ENCODE results near the gene ST3GAL3.

The ST3GAL3 gene

GRCh38 chr1:43973981-43974442 lies 266.7 kb downstream of the ST3GAL3 start:
- DNase-seq: no peak
- no peak for TF ChIP-seq CTCF (IDR thresholded peaks at IDR 0.05)
- H3K9me3 Mint-ChIP-seq: no peaks in the 10 kb centered on the region
- peaks cover 26% of the 10 kb centered on the region for H3K36me3 Mint-ChIP-seq (ENCODE audit: low read depth)
- H3K27me3 Mint-ChIP-seq (ENCODE audit: low read depth, poor library complexity): peaks cover 4% of the 10 kb centered on the region
- peaks cover 63% of the 10 kb centered on the region for H3K4me1 Mint-ChIP-seq
- peak overlapping the region; percentile 93 for H3K4me3 Mint-ChIP-seq
- no peak overlapping the region for H3K27ac Mint-ChIP-seq

- no peak for TF ChIP-seq CTCF (IDR thresholded peaks at IDR 0.05)
- DNase-seq: peak; percentile 95
- Mint-ChIP-seq H3K4me3 (peak within 1 kb of the TSS; percentile 93), H3K9me3 (no peaks in the 10 kb centered on the region), H3K27ac (peak within 1 kb of the TSS; percentile 69), H3K27me3 (ENCODE audit: low read depth, poor library complexity) (peaks cover 4% of the 10 kb centered on the region), H3K36me3 (ENCODE audit: low read depth) (peaks cover 26% of the 10 kb centered on the region), H3K4me1 (peaks cover 60% of the 10 kb centered on the region)
Measured at GRCh38 chr1:43974443-43975248, 267.3 kb downstream of the ST3GAL3 start, which contains the start of gene ATP6V0B. Gene ATP6V0B, plus strand, starts transcription at chr1:43974960. Its CDS starts 81 bp downstream, at chr1:43975041.

GRCh38 chr1:43975249-43975961 lies 268.1 kb downstream of the ST3GAL3 start:
- peak; percentile 49 for DNase-seq
- H3K4me1 Mint-ChIP-seq: peaks cover 60% of the 10 kb centered on the region
- peak overlapping the region; percentile 69 for H3K27ac Mint-ChIP-seq
- peaks cover 27% of the 10 kb centered on the region for H3K36me3 Mint-ChIP-seq (ENCODE audit: low read depth)
- H3K9me3 Mint-ChIP-seq: no peaks in the 10 kb centered on the region
- H3K4me3 Mint-ChIP-seq: peak overlapping the region; percentile 93
- TF ChIP-seq CTCF (IDR thresholded peaks at IDR 0.05): no peak
- H3K27me3 Mint-ChIP-seq (ENCODE audit: low read depth, poor library complexity): peaks cover 4% of the 10 kb centered on the region

- DNase-seq: no peak
- Mint-ChIP-seq H3K9me3 (no peaks in the 10 kb centered on the region), H3K27me3 (ENCODE audit: low read depth, poor library complexity) (peaks cover 4% of the 10 kb centered on the region), H3K4me3 (peak overlapping the region; percentile 93), H3K27ac (peak overlapping the region; percentile 69), H3K4me1 (peaks cover 59% of the 10 kb centered on the region), H3K36me3 (ENCODE audit: low read depth) (peaks cover 32% of the 10 kb centered on the region)
- no peak for TF ChIP-seq CTCF (IDR thresholded peaks at IDR 0.05)
Measured at GRCh38 chr1:43976045-43976444, 268.7 kb downstream of the ST3GAL3 start.

GRCh38 chr1:43976890-43977289 lies 269.6 kb downstream of the ST3GAL3 start:
- Mint-ChIP-seq H3K36me3 (ENCODE audit: low read depth) (peaks cover 32% of the 10 kb centered on the region), H3K27ac (no peak overlapping the region), H3K4me3 (peak overlapping the region; percentile 93), H3K27me3 (ENCODE audit: low read depth, poor library complexity) (peaks cover 4% of the 10 kb centered on the region), H3K4me1 (peaks cover 61% of the 10 kb centered on the region), H3K9me3 (no peaks in the 10 kb centered on the region)
- no peak for DNase-seq
- TF ChIP-seq CTCF (IDR thresholded peaks at IDR 0.05): no peak
